Measurements from ENCODE around the gene SEMA5A. TPM values are rescaled to one million over a fixed set of nuclear protein-coding genes. Genes with fewer than 3 reads are reported as not detected.

Gene SEMA5A
- total RNA-seq, 1 experiment from 2014 or later = 0.15 TPM

DNA sequence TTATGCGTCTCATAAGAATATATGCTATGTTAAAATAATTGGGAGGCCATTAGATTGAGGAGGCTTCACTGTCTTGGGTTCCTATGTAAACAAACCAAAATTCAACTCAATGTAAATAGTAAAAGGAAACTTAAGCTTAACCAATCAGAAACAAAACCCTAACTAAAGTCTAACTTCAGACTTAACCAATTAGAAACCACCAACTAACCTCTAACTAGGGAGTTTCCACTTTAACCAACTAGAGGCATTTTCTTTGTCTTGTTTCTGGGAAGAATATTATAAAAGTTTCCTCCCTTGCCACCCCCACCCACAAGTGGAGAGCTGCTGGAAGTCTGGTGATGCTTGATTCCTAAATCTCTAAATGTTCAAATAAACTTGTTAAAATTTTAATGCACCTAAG is 214.5 kb downstream of the SEMA5A start:
- Histone ChIP-seq H3K36me3 (ENCODE audit: control insufficient read depth, insufficient read depth, low read length) (no peaks in the 10 kb centered on the region), H3K4me1 (ENCODE audit: control insufficient read depth, insufficient read depth, low read length) (no peaks in the 10 kb centered on the region), H3K9me3 (ENCODE audit: control insufficient read depth, insufficient read depth, low read depth, low read length) (no peaks in the 10 kb centered on the region), H3K4me3 (ENCODE audit: low read depth in 2 of 2, low read length in 2 of 2) (no peak overlapping the region), H3K27ac (ENCODE audit: low read length) (no peak overlapping the region), H3K27me3 (ENCODE audit: control insufficient read depth, insufficient read depth, low read length) (no peaks in the 10 kb centered on the region)
- DNase-seq (ENCODE audit: low read depth, low spot score) (no peak), ATAC-seq (no peak)
- intact Hi-C loops (cut with micrococcal nuclease; ENCODE audit: unreplicated experiment) (no loop called here), in situ Hi-C loops (cut with HindIII; ENCODE audit: low pct_unique_long_range_greater_than_20kb, low sequenced_read_pairs) (no loop called here)
- no peak for TF ChIP-seq TCF7L2 (IDR thresholded peaks at IDR 0.05; ENCODE audit: low read depth, low read length)
- TF ChIP-seq, protein P1, sequence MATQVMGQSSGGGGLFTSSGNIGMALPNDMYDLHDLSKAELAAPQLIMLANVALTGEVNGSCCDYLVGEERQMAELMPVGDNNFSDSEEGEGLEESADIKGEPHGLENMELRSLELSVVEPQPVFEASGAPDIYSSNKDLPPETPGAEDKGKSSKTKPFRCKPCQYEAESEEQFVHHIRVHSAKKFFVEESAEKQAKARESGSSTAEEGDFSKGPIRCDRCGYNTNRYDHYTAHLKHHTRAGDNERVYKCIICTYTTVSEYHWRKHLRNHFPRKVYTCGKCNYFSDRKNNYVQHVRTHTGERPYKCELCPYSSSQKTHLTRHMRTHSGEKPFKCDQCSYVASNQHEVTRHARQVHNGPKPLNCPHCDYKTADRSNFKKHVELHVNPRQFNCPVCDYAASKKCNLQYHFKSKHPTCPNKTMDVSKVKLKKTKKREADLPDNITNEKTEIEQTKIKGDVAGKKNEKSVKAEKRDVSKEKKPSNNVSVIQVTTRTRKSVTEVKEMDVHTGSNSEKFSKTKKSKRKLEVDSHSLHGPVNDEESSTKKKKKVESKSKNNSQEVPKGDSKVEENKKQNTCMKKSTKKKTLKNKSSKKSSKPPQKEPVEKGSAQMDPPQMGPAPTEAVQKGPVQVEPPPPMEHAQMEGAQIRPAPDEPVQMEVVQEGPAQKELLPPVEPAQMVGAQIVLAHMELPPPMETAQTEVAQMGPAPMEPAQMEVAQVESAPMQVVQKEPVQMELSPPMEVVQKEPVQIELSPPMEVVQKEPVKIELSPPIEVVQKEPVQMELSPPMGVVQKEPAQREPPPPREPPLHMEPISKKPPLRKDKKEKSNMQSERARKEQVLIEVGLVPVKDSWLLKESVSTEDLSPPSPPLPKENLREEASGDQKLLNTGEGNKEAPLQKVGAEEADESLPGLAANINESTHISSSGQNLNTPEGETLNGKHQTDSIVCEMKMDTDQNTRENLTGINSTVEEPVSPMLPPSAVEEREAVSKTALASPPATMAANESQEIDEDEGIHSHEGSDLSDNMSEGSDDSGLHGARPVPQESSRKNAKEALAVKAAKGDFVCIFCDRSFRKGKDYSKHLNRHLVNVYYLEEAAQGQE (IDR thresholded peaks at IDR 0.05; ENCODE audit: insufficient read depth in 1 of 2, low read depth in 2 of 2, low read length in 1 of 2) = no peak
- no peak for TF ChIP-seq POLR2AphosphoS5 (IDR thresholded peaks at IDR 0.05; ENCODE audit: low read depth, low read length)
- TF ChIP-seq, protein P2, sequence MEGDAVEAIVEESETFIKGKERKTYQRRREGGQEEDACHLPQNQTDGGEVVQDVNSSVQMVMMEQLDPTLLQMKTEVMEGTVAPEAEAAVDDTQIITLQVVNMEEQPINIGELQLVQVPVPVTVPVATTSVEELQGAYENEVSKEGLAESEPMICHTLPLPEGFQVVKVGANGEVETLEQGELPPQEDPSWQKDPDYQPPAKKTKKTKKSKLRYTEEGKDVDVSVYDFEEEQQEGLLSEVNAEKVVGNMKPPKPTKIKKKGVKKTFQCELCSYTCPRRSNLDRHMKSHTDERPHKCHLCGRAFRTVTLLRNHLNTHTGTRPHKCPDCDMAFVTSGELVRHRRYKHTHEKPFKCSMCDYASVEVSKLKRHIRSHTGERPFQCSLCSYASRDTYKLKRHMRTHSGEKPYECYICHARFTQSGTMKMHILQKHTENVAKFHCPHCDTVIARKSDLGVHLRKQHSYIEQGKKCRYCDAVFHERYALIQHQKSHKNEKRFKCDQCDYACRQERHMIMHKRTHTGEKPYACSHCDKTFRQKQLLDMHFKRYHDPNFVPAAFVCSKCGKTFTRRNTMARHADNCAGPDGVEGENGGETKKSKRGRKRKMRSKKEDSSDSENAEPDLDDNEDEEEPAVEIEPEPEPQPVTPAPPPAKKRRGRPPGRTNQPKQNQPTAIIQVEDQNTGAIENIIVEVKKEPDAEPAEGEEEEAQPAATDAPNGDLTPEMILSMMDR (IDR thresholded peaks at IDR 0.05) = no peak
- TF ChIP-seq SIN3A (IDR thresholded peaks at IDR 0.05; ENCODE audit: borderline replicate concordance, insufficient read depth, low read depth, low read length) = no peak
- ChIA-PET POLR2A (no interaction called here), CTCF (no interaction called here)
- BruUV-seq (replicated peaks) = no TSS peak

GRCh38 chr5:9329125-9329524 is 216.8 kb downstream of the SEMA5A start:
- no peak for DNase-seq (ENCODE audit: low read depth, low spot score)
- TF ChIP-seq, protein P1 (IDR thresholded peaks at IDR 0.05; ENCODE audit: insufficient read depth in 1 of 2, low read depth in 2 of 2, low read length in 1 of 2) = no peak
- TF ChIP-seq, protein P2 (IDR thresholded peaks at IDR 0.05) = no peak
- TF ChIP-seq SIN3A (IDR thresholded peaks at IDR 0.05; ENCODE audit: borderline replicate concordance, insufficient read depth, low read depth, low read length) (no peak), TCF7L2 (IDR thresholded peaks at IDR 0.05; ENCODE audit: low read depth, low read length) (no peak), POLR2AphosphoS5 (IDR thresholded peaks at IDR 0.05; ENCODE audit: low read depth, low read length) (no peak)
- POLR2A ChIA-PET = no interaction called here
- H3K36me3 ChIP-seq (ENCODE audit: control insufficient read depth, insufficient read depth, low read length) = no peaks in the 10 kb centered on the region
- no peaks in the 10 kb centered on the region for H3K4me1 ChIP-seq (ENCODE audit: control insufficient read depth, insufficient read depth, low read length)
- no peak overlapping the region for H3K27ac ChIP-seq (ENCODE audit: low read length)
- no peak overlapping the region for H3K4me3 ChIP-seq (ENCODE audit: low read depth in 2 of 2, low read length in 2 of 2)
- no peak for ATAC-seq
- H3K27me3 ChIP-seq (ENCODE audit: control insufficient read depth, insufficient read depth, low read length) = no peaks in the 10 kb centered on the region
- in situ Hi-C loops (cut with HindIII; ENCODE audit: low pct_unique_long_range_greater_than_20kb, low sequenced_read_pairs) = no loop called here
- no peaks in the 10 kb centered on the region for H3K9me3 ChIP-seq (ENCODE audit: control insufficient read depth, insufficient read depth, low read depth, low read length)
- CTCF ChIA-PET = no interaction called here
- BruUV-seq (replicated peaks) = no TSS peak
- intact Hi-C loops (cut with micrococcal nuclease; ENCODE audit: unreplicated experiment) = no loop called here
